ENCODE data around the gene PHACTR3. TPM values are rescaled to one million over a fixed set of nuclear protein-coding genes. Genes with fewer than 3 reads are reported as not detected.
A peak's percentile ranks its signal among the peaks of the same experiment; 100 is the strongest.

PHACTR3 gene
- total RNA-seq, 2 donors from 2014 or later = 6.4 to 6.9 TPM

DNA sequence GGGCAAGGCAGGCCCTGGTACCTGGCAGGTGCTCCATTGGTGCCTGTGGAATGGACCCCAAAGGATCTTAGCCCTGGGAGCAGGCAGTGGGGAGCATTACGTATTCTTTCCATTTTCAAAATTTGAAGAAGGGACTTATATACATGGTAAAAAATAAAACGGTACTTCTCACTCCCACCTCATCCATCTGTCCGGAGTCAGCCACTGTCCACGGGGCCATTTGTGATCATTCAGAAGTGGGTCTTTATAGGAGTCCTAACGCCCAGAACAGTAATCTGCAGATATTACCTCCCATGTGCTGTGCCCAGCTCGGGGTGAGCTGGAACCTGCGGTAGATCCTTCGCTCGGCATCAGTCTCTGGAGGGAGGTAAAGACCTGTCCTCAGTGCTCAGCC, 218.7 kb downstream of the PHACTR3 start:
- no peak for DNase-seq

DNA sequence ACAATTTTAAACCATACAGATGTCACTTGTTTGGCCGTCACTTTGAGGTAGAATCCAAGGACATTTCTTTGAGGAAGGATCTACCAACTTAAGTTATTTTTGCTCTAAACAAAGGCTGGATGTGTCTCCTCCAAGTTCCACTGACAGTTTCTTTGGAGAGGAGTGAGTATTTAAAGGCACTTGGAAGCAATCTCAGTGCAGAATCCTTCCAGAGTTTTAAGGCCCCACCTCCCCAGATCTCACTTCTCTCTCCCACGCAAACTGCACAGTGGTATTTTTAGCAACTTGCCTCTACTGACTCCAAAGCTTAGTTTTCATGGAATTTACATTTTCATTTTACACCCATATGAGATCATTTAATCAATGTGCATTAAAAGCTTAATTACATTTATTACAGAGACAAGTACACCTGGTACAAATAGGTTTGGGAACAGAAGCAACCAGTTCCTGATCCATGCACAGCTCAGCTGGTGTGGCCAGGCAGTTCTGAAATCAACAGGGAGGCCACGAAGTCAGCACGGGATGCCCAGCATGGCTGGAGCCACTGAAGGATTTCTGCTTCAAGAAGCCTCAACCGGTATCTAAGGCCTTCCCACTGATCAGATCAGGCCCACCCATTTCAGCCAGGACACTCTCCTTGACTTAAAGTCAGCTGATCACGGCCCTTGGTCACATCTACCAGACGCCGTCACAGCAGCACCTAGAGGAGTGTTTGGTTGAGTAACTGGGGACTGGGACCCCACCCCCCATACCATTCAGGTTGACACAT, 219.3 kb downstream of the PHACTR3 start:
- intact Hi-C loops (cut with DNase I) = no loop called here
- no peak for DNase-seq

More for the DNA sequence above, 218.7 kb downstream of the PHACTR3 start:
- intact Hi-C loops (cut with DNase I) = no loop called here
- ATAC-seq = no peak

DNA sequence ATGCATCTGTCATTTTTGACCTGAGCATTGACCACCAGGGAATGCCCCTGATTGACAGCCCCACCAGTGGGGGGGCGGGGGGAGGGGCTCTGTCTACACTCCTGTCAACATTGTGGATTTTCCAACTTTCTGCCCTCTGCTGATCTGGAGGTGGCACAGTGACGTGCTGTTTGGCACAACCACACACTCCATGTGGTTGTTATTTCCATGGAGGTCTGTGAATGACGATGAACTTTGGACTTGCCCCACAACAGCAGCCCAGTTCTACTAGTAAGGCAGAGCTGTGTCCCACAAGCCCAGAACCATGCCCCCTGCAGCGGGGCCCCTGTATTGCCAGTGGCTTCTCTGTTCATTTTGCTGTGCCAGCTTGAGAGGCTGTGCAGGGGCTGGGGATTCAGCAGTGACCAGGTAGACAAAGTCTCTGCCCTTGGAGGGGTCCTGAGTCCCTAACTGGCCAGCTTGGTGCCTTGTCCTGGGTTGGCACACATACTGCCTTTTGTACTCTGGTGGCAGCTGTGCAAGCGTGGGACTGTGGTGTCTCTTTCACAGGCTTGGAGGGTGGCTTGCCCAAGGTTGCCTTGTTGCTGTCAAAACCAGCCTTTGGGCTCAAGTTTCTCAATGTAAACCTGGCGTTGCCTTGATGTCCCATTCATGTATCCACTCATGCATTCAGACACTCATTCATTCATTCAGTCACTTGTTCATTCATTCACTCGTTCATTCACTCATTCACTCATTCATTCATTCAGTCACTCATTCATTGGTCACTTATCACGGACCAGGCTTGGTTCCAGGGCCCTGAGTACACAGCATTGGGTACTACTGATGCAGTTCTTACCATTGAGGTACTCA, 220.6 kb downstream of the PHACTR3 start:
- DNase-seq (no peak), ATAC-seq (no peak)
- intact Hi-C loops (cut with DNase I) = no loop called here

More for the DNA sequence above, 219.3 kb downstream of the PHACTR3 start:
- ATAC-seq = no peak

DNA sequence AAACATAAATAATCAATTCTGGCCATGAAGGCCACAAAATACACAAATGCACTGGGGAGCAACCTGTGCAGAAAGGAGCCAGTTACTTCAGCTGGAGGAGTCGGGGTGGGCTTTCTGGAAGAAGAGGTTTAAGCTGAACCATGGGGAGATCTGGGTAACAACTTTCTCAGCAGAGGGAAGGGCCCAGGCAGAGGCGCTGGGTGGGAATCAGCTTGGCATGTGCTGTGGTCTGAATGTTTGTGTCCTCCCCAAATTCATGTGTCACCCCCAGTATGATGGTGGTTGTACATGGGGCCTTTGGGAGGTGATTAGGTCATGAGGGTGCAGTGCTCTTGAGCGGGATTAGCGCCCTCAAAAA, 221.2 kb downstream of the PHACTR3 start:
- no peak for DNase-seq

DNA sequence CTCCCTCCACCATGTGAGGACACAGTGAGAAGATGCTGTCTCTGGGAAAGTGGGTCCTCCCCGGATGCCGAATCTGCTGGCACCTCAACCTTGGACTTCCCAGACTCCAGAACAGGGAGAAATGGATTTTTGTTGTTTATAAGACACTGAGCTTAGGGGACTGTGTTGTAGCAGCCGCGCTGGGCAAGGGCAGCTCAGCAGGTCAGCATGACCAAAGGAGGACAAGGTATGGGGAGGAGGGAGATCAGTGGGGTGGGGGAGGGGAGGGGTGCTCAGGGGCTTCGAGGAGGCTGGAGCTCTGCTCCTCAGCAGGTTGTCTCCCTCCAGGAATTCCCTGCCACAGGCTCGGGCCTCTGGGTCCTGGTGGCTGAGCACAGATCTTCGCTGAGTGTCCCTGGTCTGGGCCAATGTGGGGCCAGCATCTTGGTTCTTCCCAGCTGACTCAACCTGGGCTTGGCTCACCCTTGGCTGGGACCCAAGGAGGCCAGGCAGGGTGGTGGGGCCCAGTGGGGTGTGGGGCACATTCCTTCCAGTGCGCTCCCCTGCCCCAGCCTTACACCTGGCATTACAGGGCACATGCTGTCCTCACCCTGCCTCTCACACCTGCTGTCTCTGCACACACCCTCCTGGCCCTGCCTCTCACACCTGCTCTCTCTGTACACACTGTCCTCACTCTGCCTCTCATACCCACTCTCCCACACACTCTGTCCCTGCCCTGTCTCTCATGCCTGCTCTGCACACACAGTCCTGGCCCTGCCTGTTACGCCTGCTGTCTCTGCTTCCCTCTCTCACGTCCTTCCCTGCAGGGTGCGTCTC, 221.8 kb downstream of the PHACTR3 start:
- DNase-seq = peak; percentile 37
- ATAC-seq = peak; percentile 12 to 70

More for the DNA sequence above, 221.2 kb downstream of the PHACTR3 start:
- intact Hi-C loops (cut with DNase I) = no loop called here
- ATAC-seq = no peak

DNA sequence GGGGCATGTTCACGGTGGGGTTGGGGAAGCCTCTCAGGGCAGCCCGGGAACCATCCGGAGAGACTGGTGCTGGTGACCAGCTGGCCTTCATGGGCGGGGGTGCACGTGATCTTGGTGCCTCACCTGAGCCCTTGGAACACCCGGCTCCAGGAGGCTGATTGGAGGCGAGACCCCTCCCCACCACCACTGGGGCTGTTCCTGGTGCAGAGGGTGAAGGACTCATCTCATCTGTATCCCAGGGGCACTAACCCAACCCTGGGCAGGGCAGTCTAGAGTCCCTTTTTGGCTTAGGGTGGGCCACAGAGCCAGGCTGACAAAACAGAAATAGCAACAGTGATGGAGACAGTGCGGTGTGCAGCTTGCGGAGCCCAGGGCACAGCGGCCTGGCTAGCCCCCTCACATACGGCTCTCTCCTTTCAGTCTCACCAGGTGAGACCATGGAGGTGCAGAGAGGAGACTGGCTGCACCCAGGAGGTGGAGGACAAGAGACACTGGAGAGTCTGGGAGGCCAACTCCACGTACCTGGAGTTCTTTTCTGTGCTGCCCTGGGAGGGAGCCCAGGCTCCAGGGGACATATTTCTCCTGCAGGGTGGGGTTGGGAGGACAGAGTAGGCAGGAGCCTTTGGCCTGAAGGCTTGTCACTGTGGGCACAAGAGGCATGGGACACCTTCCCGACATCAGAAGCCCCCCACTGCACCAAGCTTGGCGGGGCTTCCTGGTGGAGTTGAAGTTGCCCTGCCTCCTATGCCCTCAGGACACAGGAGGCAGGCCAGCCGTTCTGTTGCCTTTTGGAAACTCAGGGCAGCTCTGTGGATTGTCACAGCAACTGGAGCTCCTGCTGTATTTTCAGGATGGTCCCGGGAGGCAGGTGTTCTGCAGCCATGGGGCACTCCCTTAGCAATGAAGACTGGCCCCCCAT, 223.1 kb downstream of the PHACTR3 start:
- intact Hi-C loops (cut with DNase I) = no loop called here
- DNase-seq (no peak), ATAC-seq (no peak)

More for the DNA sequence above, 221.8 kb downstream of the PHACTR3 start:
- intact Hi-C loops (cut with DNase I) = no loop called here

DNA sequence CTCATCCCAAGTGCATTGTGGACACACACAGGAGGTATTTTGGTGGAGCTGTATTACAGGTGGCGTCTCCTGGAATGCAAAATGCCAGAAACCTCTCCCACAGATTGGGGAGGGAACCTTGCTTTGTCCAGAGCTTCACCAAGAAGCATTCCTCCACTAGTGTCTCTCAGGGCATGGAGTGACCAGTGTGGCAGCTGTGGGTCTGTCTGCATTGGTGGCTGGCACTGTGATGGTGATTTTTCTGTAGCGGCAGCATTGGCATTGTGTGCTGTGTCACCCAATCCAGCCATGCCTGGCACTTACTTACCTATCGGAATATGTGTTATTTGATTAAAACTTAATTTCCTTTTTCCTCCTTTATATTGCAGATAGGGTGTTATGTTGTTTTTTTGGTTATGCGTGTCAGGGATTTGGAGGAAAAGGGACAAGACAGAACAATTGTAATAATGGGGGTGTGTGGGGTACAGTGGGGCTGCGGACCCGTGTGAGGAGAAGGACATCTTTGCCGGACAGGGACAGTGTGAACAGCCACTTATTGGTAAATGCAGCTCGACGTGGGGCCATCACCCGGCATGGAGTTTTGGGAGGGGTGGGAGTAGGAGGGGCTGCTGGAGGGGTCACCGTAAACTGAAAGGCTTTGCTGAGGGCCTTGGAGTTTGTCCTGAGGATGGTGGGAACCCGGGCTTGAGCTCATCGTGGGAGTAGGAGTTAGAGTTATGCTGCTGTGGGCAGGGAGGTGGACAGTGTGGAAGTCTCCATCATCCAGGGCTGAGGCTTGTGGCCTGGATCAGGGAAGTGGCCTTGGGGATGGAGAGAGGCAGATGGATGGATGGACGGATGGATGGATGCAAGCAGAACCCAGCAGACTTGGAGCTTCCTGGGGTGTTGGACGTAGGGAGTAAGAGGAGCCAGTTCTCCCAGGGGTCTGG, 224.0 kb downstream of the PHACTR3 start:
- intact Hi-C loops (cut with DNase I) = no loop called here
- DNase-seq (no peak), ATAC-seq (no peak)

DNA sequence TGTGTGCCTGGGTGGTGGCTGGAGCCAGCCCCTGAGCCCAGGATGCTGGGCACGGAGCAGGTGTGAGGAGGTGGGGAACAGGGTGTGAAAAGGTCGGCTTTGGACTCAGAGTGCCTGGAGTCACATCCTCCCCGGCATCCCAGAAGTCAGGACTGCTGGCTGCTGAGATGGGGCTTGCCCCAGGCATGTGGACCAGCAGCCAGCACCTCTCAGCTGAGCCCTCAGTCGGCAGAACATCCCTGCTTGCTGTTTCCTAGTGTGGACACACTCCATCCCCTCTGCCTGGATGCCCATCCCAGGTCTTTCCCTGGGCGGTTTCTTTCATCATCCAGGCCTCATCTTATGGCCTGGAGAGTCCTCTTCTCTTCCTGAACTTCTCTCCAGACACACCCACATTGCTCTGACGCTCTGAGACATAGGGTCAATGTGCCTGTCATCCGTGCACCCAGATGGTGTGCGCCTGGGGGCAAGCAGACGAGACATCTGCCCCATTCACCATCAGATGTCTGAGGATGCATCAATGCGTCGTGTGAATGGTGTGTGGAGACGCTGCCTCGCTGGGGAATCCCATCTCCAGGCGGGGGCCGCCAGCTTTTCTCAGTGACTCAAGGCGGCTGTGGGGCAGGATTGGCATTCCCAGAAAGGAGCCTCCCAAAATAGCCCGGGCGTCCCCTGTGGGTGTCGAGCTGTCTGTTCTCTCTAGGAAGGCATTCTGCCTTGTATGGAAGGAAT, 224.9 kb downstream of the PHACTR3 start:
- no peak for ATAC-seq
- intact Hi-C loops (cut with DNase I) = no loop called here
- DNase-seq = peak; percentile 9

DNA sequence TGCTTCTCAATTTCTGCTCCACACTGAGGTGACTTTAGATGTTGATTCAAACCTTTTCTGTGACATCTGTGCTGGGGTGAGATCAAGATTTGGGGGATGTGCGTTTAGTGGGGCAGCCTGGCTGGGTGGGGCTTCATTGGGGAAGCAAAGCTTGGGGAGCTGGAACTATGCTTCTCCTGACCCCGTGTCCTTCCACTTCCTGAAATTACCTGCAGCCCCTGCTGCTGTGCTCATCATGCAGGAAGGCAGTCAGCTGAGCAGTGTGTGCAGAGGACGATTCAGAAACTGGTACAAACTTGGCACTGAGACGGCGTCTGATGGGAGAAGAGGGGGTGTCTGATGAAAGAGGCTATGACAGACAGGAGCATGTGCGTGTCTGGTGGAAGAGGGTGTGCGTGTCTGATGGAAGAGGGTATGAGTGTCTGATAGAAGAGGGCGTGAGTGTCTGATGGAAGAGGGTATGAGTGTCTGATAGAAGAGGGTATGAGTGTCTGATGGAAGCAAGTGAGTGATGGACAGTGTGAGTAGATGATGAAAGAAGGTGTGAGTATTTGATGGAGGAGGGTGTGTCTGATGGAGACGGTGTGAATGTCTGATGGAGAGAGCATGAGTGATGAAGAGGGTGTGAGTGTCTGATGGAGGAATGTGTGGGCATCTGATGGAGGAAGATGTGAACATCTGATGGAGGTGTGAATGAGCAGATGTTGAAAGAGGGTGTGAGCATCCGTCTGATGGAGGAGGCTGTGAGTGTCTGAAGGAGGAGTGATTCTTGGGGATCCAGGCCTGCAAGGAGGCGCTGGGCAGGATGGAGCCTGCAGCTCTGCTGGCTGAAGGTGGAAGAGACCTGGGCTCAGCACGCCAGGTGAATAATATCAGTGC, 225.7 kb downstream of the PHACTR3 start:
- ATAC-seq (no peak), DNase-seq (no peak)
- intact Hi-C loops (cut with DNase I) = no loop called here

DNA sequence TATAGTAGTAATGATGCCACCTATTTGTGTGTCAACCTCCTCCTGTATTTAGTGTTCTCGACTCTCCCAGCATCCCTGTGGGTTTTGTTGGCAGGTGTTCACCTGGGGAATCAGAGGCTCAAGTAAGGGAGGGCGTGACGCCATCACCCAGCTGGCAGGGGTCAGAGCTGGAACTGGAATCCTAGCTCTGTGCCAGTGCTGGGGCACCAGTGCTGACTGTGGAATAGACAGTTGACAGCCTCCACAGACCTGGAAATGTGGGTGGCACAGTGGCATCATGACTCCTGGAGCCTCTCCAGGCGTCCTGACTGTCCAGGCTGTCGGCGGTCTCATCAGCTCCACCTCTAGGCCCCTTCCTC, 226.3 kb downstream of the PHACTR3 start:
- DNase-seq (no peak), ATAC-seq (no peak)
- intact Hi-C loops (cut with DNase I) = no loop called here

DNA sequence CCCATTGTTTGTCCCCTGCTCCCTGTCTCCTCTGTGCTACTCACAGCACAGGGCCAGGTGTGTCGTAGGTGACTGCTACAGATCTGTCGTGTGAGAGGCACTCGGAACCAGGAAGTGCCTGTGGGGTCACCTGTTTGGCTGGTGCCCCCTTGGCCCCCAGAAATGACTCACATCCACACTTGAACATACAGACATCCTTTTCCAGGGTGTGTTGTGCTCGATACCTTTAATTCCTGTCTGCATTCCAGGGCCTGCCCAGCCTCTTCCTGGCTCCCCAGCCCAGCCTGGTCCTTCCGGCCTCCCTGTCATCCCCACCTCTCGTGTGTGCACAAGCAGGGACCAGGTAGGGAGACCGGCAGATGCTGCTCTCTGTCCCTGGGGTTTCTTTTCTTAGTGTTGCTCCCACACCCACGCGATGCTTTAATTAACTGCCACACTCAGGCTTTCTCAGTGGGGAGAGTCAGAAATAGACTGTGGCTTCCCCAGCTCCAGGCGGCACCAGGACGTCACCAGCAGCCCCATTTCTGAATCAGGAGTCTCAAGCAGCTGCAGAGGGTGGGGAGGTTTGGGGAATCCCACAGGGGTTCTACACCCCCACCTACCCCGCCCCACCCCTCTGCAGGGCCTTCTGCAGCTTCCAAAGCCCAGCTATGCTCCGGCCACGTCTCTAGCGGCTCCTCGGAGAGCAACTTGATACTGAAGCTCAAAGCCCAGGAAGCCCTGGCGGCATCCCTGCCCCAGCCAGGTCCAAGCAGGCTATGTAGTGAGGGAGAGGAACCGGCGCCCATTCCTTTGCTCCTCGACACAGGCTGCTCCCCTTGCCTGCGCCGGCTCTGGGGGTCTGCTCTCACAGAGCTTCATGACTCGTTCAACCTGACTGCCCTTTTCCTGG, 226.9 kb downstream of the PHACTR3 start:
- no peak for DNase-seq
- ATAC-seq = no peak
- intact Hi-C loops (cut with DNase I) = no loop called here

DNA sequence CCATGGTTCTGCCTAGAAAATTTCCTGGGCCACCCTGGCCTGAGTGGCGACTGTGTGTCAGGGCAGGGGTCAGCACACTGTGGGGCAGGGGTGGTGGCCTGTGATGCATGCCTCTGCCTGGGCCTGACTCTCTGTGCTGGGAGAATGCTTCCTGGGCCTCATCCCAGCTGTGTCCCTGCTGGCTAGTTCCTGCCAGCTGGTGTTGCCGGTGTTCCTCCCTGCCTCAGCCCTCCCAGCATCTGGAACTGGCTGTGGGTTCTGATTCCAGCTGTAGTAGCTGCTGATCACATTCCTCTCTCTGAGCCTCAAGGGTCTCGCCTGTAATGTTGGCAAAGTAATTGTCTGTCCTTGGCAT, 227.6 kb downstream of the PHACTR3 start:
- intact Hi-C loops (cut with DNase I) = no loop called here
- ATAC-seq = peak in 1 of 2 donors; percentile 8
- DNase-seq = no peak

DNA sequence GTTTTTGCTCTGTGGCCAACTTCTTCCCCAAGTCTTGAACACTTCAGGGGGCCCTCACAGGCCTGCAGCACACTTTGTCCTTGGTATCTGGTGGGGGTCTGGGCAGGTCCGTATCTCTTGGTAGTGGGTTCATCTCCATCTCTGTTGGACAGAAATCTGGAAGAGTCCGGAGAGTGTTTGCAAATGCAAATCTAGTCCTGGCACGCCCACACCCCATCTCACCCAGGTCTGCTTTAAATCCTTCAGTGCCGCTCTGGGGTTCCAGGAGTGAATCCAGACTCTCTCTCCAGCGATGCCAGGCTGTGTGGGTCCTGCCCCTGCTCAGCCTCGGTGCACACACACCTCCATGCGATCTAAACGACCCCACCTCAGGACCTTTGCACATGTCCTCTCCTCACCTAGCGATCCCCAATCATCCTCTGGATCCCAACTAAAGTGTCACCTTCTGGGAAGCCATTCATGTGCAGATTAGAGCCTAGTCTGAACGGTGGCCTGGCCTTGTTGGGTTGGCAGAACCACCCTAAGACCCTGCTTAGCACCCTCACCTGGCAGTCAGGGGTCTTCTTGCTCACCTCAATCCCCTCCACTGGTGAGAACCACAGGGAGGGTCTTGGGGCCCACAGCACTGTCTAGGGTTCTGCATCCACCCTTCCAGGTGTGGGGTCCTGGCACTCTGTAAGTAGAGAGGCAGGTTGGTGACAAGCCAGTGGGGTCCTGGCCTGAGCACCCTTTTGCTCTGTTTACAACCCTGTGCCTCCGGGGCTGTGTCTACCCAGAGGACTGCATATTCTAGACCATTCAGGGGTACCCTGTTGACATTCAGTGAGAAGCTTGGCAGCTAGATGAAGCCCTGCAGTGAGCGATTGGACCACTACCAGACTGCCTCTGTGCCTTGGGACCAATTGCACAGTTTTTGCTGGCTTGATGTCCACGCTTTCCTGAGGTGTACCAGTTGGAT, 228.3 kb downstream of the PHACTR3 start:
- no peak for ATAC-seq
- intact Hi-C loops (cut with DNase I) = no loop called here
- no peak for DNase-seq

DNA sequence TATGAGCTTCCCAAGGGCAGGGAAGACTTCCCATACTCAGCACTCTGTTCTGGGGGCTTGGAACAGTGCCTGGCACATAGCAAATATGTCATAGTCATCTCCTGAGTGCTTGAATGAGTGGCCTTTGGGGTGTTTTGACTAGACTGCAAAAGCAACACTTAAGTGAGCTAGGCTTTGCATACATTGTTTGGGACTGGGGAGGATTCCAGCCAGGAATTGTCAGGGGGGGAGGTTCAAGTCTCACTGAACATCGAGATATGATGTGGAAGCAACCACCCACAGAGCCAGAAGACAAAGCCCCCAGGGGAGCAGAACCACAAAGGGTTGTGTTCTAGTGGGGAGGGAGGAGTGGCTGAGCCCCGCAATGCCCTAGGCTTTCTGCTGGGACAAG, 230.7 kb downstream of the PHACTR3 start:
- ATAC-seq = peak in 1 of 2 donors; percentile 11
- intact Hi-C loops (cut with DNase I) = no loop called here
- no peak for DNase-seq

Data from left cardiac atrium (tissue), 4 donors.